Esophagus (tissue), 2 donors: Measurements from ENCODE around the gene TXNDC8. TPM values are rescaled to one million over a fixed set of nuclear protein-coding genes. Genes with fewer than 3 reads are reported as not detected.

ENCODE experiments used
- H3K27ac ChIP-seq, 2 donors: one replicate each; pipeline ENCODE4 v1.5.1; 2013; ENCODE audit warnings: low read depth in 2 of 2, mild to moderate bottlenecking in 2 of 2, inconsistent platforms in 1 of 2, low read length in 1 of 2, moderate library complexity in 1 of 2
- H3K27me3 ChIP-seq, 2 donors: one replicate each; pipeline ENCODE4 v1.6.1; 2013; ENCODE audit warnings: low read length in 2 of 2, control low read depth in 1 of 2, mild to moderate bottlenecking in 1 of 2; ENCODE audit not compliant: insufficient read depth in 2 of 2, control insufficient read depth in 1 of 2
- H3K36me3 ChIP-seq, 2 donors: one replicate each; pipeline ENCODE4 v1.6.1; 2013; ENCODE audit warnings: low read length in 1 of 2; ENCODE audit not compliant: control insufficient read depth in 2 of 2, insufficient read depth in 2 of 2
- H3K4me1 ChIP-seq, 2 donors: one replicate each; pipeline ENCODE4 v1.6.1; 2013; ENCODE audit warnings: low read length in 1 of 2; ENCODE audit not compliant: control insufficient read depth in 2 of 2, insufficient read depth in 2 of 2
- H3K4me3 ChIP-seq, 2 donors: one replicate each; pipeline ENCODE4 v1.5.1; 2013; ENCODE audit warnings: low read length in 2 of 2, mild to moderate bottlenecking in 2 of 2, low read depth in 1 of 2, moderate library complexity in 1 of 2
- H3K9me3 ChIP-seq, 2 donors: one replicate each; pipeline ENCODE4 v1.6.1; 2013; ENCODE audit warnings: mild to moderate bottlenecking in 2 of 2, low read depth in 1 of 2, low read length in 1 of 2, moderate library complexity in 1 of 2; ENCODE audit not compliant: control insufficient read depth in 2 of 2, insufficient read depth in 1 of 2
- WGBS, 2 donors: extraction: QIAGEN DNeasy Blood & Tissue Kit; methylation state at CpG; one replicate each; pipeline ENCODE4 v1.1.7; 2013; 5-methylcytosine and 5-hydroxymethylcytosine counted together
- polyA plus RNA-seq, 2 donors: library from polyadenylated mRNA; stranded (reverse); fragments of 200-250 nt; gene quantifications; one replicate each; pipeline ENCODE4 v1.2.3, GENCODE V29; 2013
- donor health status: healthy with polysubstance abuse.
- donor health status: Bipolar disorder and iron deficiency.

Gene TXNDC8
- polyA plus RNA-seq, 2 donors = not detected

GRCh38 chr9:110330484-110331105, 7.1 kb downstream of the TXNDC8 start:
- Histone ChIP-seq H3K27me3 (no peaks in the 10 kb centered on the region), H3K4me1 (peaks cover 0 to 3% of the 10 kb centered on the region in 2 donors), H3K36me3 (no peaks in the 10 kb centered on the region), H3K27ac (no peak overlapping the region), H3K9me3 (no peaks in the 10 kb centered on the region), H3K4me3 (no peak overlapping the region)
- 96 to 100% methylated on average over 1 of the region's 1 CpG for WGBS, 2 donors

GRCh38 chr9:110329639-110330230, 7.9 kb downstream of the TXNDC8 start:
- H3K27ac ChIP-seq = no peak overlapping the region
- WGBS, 2 donors = 72 to 74% methylated on average over 5 of the region's 5 CpGs
- H3K36me3 ChIP-seq = no peaks in the 10 kb centered on the region
- peaks cover 0 to 3% of the 10 kb centered on the region in 2 donors for H3K4me1 ChIP-seq
- H3K4me3 ChIP-seq = no peak overlapping the region
- H3K27me3 ChIP-seq = no peaks in the 10 kb centered on the region
- no peaks in the 10 kb centered on the region for H3K9me3 ChIP-seq

GRCh38 chr9:110328763-110329162, 8.9 kb downstream of the TXNDC8 start:
- WGBS, 2 donors = 88 to 89% methylated on average over 1 of the region's 1 CpG
- peaks cover 0 to 3% of the 10 kb centered on the region in 2 donors for H3K4me1 ChIP-seq

GRCh38 chr9:110327716-110328115, 9.9 kb downstream of the TXNDC8 start:
- H3K36me3 ChIP-seq = no peaks in the 10 kb centered on the region
- H3K9me3 ChIP-seq = no peaks in the 10 kb centered on the region
- no peaks in the 10 kb centered on the region for H3K4me1 ChIP-seq
- 74 to 78% methylated on average over 1 of the region's 1 CpG for WGBS, 2 donors
- no peaks in the 10 kb centered on the region for H3K27me3 ChIP-seq
- no peak overlapping the region for H3K27ac ChIP-seq
- H3K4me3 ChIP-seq = no peak overlapping the region

More at GRCh38 chr9:110328763-110329162, 8.9 kb downstream of the TXNDC8 start:
- H3K4me3 ChIP-seq = no peak overlapping the region
- H3K9me3 ChIP-seq = no peaks in the 10 kb centered on the region
- no peaks in the 10 kb centered on the region for H3K36me3 ChIP-seq
- H3K27ac ChIP-seq = no peak overlapping the region
- no peaks in the 10 kb centered on the region for H3K27me3 ChIP-seq

- Histone ChIP-seq H3K9me3 (no peaks in the 10 kb centered on the region), H3K4me3 (no peak overlapping the region), H3K4me1 (no peaks in the 10 kb centered on the region), H3K27me3 (no peaks in the 10 kb centered on the region), H3K36me3 (no peaks in the 10 kb centered on the region), H3K27ac (no peak overlapping the region)
Observed at GRCh38 chr9:110323818-110324217, 13.8 kb downstream of the TXNDC8 start.

GRCh38 chr9:110320651-110321445, 16.8 kb downstream of the TXNDC8 start:
- Histone ChIP-seq H3K4me3 (no peak overlapping the region), H3K27me3 (no peaks in the 10 kb centered on the region), H3K9me3 (no peaks in the 10 kb centered on the region), H3K27ac (no peak overlapping the region), H3K4me1 (no peaks in the 10 kb centered on the region), H3K36me3 (no peaks in the 10 kb centered on the region)
- WGBS, 2 donors = 63 to 78% methylated on average over 3 of the region's 3 CpGs

GRCh38 chr9:110319781-110320492, 17.7 kb downstream of the TXNDC8 start:
- Histone ChIP-seq H3K4me3 (no peak overlapping the region), H3K27ac (no peak overlapping the region), H3K9me3 (no peaks in the 10 kb centered on the region), H3K4me1 (no peaks in the 10 kb centered on the region), H3K27me3 (no peaks in the 10 kb centered on the region), H3K36me3 (no peaks in the 10 kb centered on the region)
- 80 to 87% methylated on average over 4 of the region's 4 CpGs for WGBS, 2 donors

GRCh38 chr9:110317911-110318310, 19.8 kb downstream of the TXNDC8 start:
- no peaks in the 10 kb centered on the region for H3K4me1 ChIP-seq
- H3K27me3 ChIP-seq = no peaks in the 10 kb centered on the region
- no peak overlapping the region for H3K27ac ChIP-seq
- WGBS, 2 donors = 95 to 96% methylated on average over 4 of the region's 4 CpGs
- no peaks in the 10 kb centered on the region for H3K36me3 ChIP-seq
- no peak overlapping the region for H3K4me3 ChIP-seq
- H3K9me3 ChIP-seq = no peaks in the 10 kb centered on the region

GRCh38 chr9:110316261-110317075, 21.2 kb downstream of the TXNDC8 start:
- 48 to 50% methylated on average over 6 of the region's 6 CpGs for WGBS, 2 donors

More at GRCh38 chr9:110316261-110317075, 21.2 kb downstream of the TXNDC8 start:
- no peaks in the 10 kb centered on the region for H3K9me3 ChIP-seq
- no peaks in the 10 kb centered on the region for H3K36me3 ChIP-seq
- H3K4me3 ChIP-seq = no peak overlapping the region
- no peak overlapping the region for H3K27ac ChIP-seq
- no peaks in the 10 kb centered on the region for H3K4me1 ChIP-seq
- no peaks in the 10 kb centered on the region for H3K27me3 ChIP-seq
